H9 (cell line): ENCODE data around the gene KCNH1. TPM values are rescaled to one million over a fixed set of nuclear protein-coding genes. Genes with fewer than 3 reads are reported as not detected.

ENCODE experiments used
- DNase-seq: peaks from one replicate; pipeline ENCODE4 v3.0.0-alpha.2; 2017
- H2AFZ ChIP-seq: one replicate; pipeline ENCODE4 v1.6.1; 2013; ENCODE audit warnings: mild to moderate bottlenecking, low read length, control low read depth, moderate library complexity
- H2AK5ac ChIP-seq: 2 replicates; pipeline ENCODE4 v1.6.1; 2013; ENCODE audit warnings: low read length, control low read depth, mixed read lengths; ENCODE audit not compliant: insufficient read length
- H2BK120ac ChIP-seq: one replicate; pipeline ENCODE4 v1.6.1; 2013; ENCODE audit warnings: low read depth, mild to moderate bottlenecking, low read length, control low read depth, inconsistent platforms; ENCODE audit not compliant: poor library complexity, severe bottlenecking
- H2BK12ac ChIP-seq: 2 replicates; pipeline ENCODE4 v1.6.1; 2013; ENCODE audit warnings: low read length, control low read depth, mixed read lengths, low read depth; ENCODE audit not compliant: insufficient read length
- H2BK15ac ChIP-seq: 2 replicates; pipeline ENCODE4 v1.6.1; 2013; ENCODE audit warnings: low read depth, low read length, control low read depth
- H2BK20ac ChIP-seq: one replicate; pipeline ENCODE4 v1.6.1; 2013; ENCODE audit warnings: low read depth, mild to moderate bottlenecking, low read length, control low read depth, inconsistent platforms; ENCODE audit not compliant: poor library complexity, severe bottlenecking
- H2BK5ac ChIP-seq: 2 replicates; pipeline ENCODE4 v1.6.1; 2013; ENCODE audit warnings: low read length, control low read depth, mixed read lengths; ENCODE audit not compliant: insufficient read length
- H3K14ac ChIP-seq: 2 replicates; pipeline ENCODE4 v1.6.1; 2013; ENCODE audit warnings: low read length, control low read depth; ENCODE audit not compliant: insufficient read depth
- H3K18ac ChIP-seq: 2 replicates; pipeline ENCODE4 v1.6.1; 2013; ENCODE audit warnings: low read depth, mild to moderate bottlenecking, mixed read lengths, low read length, control low read depth; ENCODE audit not compliant: insufficient read length
- H3K23ac ChIP-seq: 2 replicates; pipeline ENCODE4 v1.6.1; 2013; ENCODE audit warnings: low read length, control low read depth, mixed read lengths, low read depth; ENCODE audit not compliant: insufficient read length
- H3K23me2 ChIP-seq: 2 replicates; pipeline ENCODE4 v1.6.1; 2013; ENCODE audit warnings: low read depth, mild to moderate bottlenecking, mixed read lengths, low read length, control low read depth; ENCODE audit not compliant: insufficient read length, poor library complexity, severe bottlenecking
- H3K27ac ChIP-seq: 2 replicates; pipeline ENCODE4 v1.5.1; 2013; ENCODE audit warnings: low read length, control low read depth, mixed read lengths, low read depth; ENCODE audit not compliant: insufficient read length
- H3K27me3 ChIP-seq: 2 replicates; pipeline ENCODE4 v1.6.1; 2013; ENCODE audit warnings: low read length, control low read depth, inconsistent platforms; ENCODE audit not compliant: insufficient read depth
- H3K4ac ChIP-seq: 2 replicates; pipeline ENCODE4 v1.6.1; 2013; ENCODE audit warnings: low read depth, mild to moderate bottlenecking, control low read depth, inconsistent platforms, low read length, moderate library complexity
- H3K4me1 ChIP-seq: 2 replicates; pipeline ENCODE4 v1.6.1; 2013; ENCODE audit warnings: low read length, control low read depth, inconsistent platforms; ENCODE audit not compliant: insufficient read depth
- H3K4me2 ChIP-seq: 2 replicates; pipeline ENCODE4 v1.6.1; 2013; ENCODE audit warnings: low read length, control low read depth, mixed read lengths; ENCODE audit not compliant: insufficient read length, insufficient read depth
- H3K56ac ChIP-seq: 2 replicates; pipeline ENCODE4 v1.6.1; 2013; ENCODE audit warnings: low read depth, mild to moderate bottlenecking, mixed read lengths, low read length, control low read depth; ENCODE audit not compliant: insufficient read length
- H3K79me1 ChIP-seq: 2 replicates; pipeline ENCODE4 v1.6.1; 2013; ENCODE audit warnings: low read depth, mild to moderate bottlenecking, moderate library complexity, low read length, control low read depth, inconsistent platforms; ENCODE audit not compliant: insufficient read depth, poor library complexity, severe bottlenecking
- H3K79me2 ChIP-seq: 2 replicates; pipeline ENCODE4 v1.6.1; 2013; ENCODE audit warnings: low read length, control low read depth, inconsistent platforms; ENCODE audit not compliant: insufficient read depth
- H3K9ac ChIP-seq: 2 replicates; pipeline ENCODE4 v1.6.1; 2013; ENCODE audit warnings: low read length, control low read depth, mixed read lengths; ENCODE audit not compliant: insufficient read length; ENCODE audit errors: extremely low read depth
- H3K9me3 ChIP-seq: one replicate; pipeline ENCODE4 v1.6.1; 2013; ENCODE audit warnings: low read depth, low read length, inconsistent platforms; ENCODE audit not compliant: control insufficient read depth
- H3T11ph ChIP-seq: one replicate; pipeline ENCODE4 v1.6.1; 2013; ENCODE audit warnings: mild to moderate bottlenecking, low read length, control low read depth, inconsistent platforms
- H4K20me1 ChIP-seq: one replicate; pipeline ENCODE4 v1.6.1; 2013; ENCODE audit not compliant: control insufficient read depth, insufficient read length, insufficient read depth
- H4K5ac ChIP-seq: 2 replicates; pipeline ENCODE4 v1.6.1; 2013; ENCODE audit warnings: low read depth, mild to moderate bottlenecking, mixed read lengths, low read length, control low read depth; ENCODE audit not compliant: insufficient read length
- H4K8ac ChIP-seq: replicated peaks from 2 replicates; pipeline ENCODE4 v1.6.1; 2013; ENCODE audit warnings: low read length, control low read depth, mixed read lengths, low read depth; ENCODE audit not compliant: insufficient read length
- H4K91ac ChIP-seq: 2 replicates; pipeline ENCODE4 v1.6.1; 2013; ENCODE audit warnings: low read depth, mild to moderate bottlenecking, moderate library complexity, mixed read lengths, low read length, control low read depth; ENCODE audit not compliant: insufficient read length
- H3K27ac Mint-ChIP-seq, 3 experiments: 2 replicates in 2 of 3; 3 replicates in 1 of 3; pipeline ENCODE4 v1.8.0; 2020 to 2021; ENCODE audit warnings: mixed read lengths in 3 of 3, mild to moderate bottlenecking in 1 of 3, moderate library complexity in 1 of 3
- H3K27me3 Mint-ChIP-seq: 2 replicates; pipeline ENCODE4 v1.8.0; 2021; ENCODE audit warnings: low read depth, mild to moderate bottlenecking, moderate library complexity, mixed read lengths
- H3K36me3 Mint-ChIP-seq, 3 experiments: 2 replicates in 2 of 3; 3 replicates in 1 of 3; pipeline ENCODE4 v1.8.0; 2020 to 2021; ENCODE audit warnings: low read depth in 3 of 3, mixed read lengths in 3 of 3; ENCODE audit not compliant: insufficient read depth in 1 of 3
- H3K4me1 Mint-ChIP-seq, 2 experiments: 2 replicates each; pipeline ENCODE4 v1.8.0; 2020; ENCODE audit warnings: mixed read lengths in 2 of 2
- H3K4me3 Mint-ChIP-seq, 2 experiments: 2 replicates in 1 of 2; 3 replicates in 1 of 2; pipeline ENCODE4 v1.8.0; 2020 to 2021; ENCODE audit warnings: mild to moderate bottlenecking in 2 of 2, mixed read lengths in 2 of 2, moderate library complexity in 1 of 2
- H3K9me3 Mint-ChIP-seq, 2 experiments: 2 replicates in 1 of 2; 3 replicates in 1 of 2; pipeline ENCODE4 v1.8.0; 2020; ENCODE audit warnings: mild to moderate bottlenecking in 2 of 2, mixed read lengths in 2 of 2, moderate library complexity in 1 of 2
- CTCF ChIP-seq: fragments of 200-600 bp; sonication (generic); conservative IDR thresholded peaks from 3 replicates; pipeline ENCODE4 v1.8.0; 2021; ENCODE audit warnings: antibody characterized with exemption, mild to moderate bottlenecking
- WGBS: extraction: QIAGEN DNeasy Blood & Tissue Kit; methylation state at CpG from one replicate; pipeline ENCODE4 v1.1.7; 2013; ENCODE audit warnings: missing lambda C conversion rate, low lambda C conversion rate, mixed read lengths; ENCODE audit not compliant: insufficient read length; ENCODE audit errors: extremely low coverage; 5-methylcytosine and 5-hydroxymethylcytosine counted together
- total RNA-seq: library from RNA; stranded (reverse); gene quantifications from 2 replicates; pipeline ENCODE4 v1.2.1, GENCODE V29; 2021

KCNH1 gene
- total RNA-seq, 1 experiment from 2014 or later: 0.11 TPM

- no CpG with 5 or more reads among the region's 2 CpGs for WGBS
- no peak for DNase-seq
These were observed 406.2 kb downstream of the KCNH1 start for GRCh38 chr1:210727709-210728108.

More at GRCh38 chr1:210727709-210728108, 406.2 kb downstream of the KCNH1 start:
- Histone ChIP-seq H3K9ac (no peak overlapping the region), H2BK5ac (no peak overlapping the region), H2AFZ (no peak overlapping the region), H2BK12ac (no peak overlapping the region), H3K27ac (no peak overlapping the region), H4K5ac (no peak overlapping the region), H2BK15ac (no peak overlapping the region), H3K4me1 (no peaks in the 10 kb centered on the region), H3K23ac (no peak overlapping the region), H4K91ac (no peak overlapping the region), H3K4ac (no peak overlapping the region), H3K18ac (no peak overlapping the region), H3K14ac (no peak overlapping the region), H3K79me1 (no peaks in the 10 kb centered on the region), H3K9me3 (no peaks in the 10 kb centered on the region), H2BK20ac (no peak overlapping the region), H4K20me1 (no peaks in the 10 kb centered on the region), H2AK5ac (no peak overlapping the region), H3K56ac (no peak overlapping the region), H2BK120ac (no peak overlapping the region), H4K8ac (no peak overlapping the region), H3K79me2 (no peaks in the 10 kb centered on the region), H3K27me3 (no peaks in the 10 kb centered on the region), H3T11ph (no peak overlapping the region), H3K23me2 (no peaks in the 10 kb centered on the region), H3K4me2 (no peak overlapping the region)
- TF ChIP-seq CTCF: no peak
- Mint-ChIP-seq H3K4me1 (peaks cover 11 to 19% of the 10 kb centered on the region in 2 experiments; a peak in 2 of 4 replicates), H3K27me3 (peaks cover 9% of the 10 kb centered on the region), H3K9me3 (no peaks in the 10 kb centered on the region), H3K4me3 (no peak overlapping the region), H3K36me3 (no peaks in the 10 kb centered on the region), H3K27ac (no peak overlapping the region)
